IPS-11a (cell line): ENCODE results near the gene VAPB.

Experiments used
- H3K4me3 ChIP-seq: one replicate; pipeline ENCODE4 v1.5.1; 2013; ENCODE audit warnings: low read depth, low read length, control low read depth

VAPB gene

DNA sequence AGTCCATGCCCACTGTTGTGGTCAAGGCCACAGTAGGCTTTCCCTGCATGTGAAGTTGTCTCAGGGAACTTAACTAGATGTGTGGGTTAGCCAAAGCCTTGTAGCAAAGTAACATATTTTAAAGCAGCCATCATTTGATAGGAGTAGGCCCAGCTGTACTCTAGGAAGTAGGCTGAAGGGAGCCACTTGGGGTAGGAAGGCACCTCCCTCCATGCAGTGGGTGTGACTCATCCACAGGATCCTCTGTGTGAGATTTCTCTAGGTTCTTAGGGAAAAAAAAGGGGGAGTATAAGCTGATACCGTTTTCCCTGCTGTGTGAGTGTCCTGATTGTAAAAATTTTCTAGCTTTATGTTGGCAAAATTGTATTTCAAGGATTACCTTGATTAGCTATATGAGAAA, 44.7 kb downstream of the VAPB start:
- no peak overlapping the region for H3K4me3 ChIP-seq

DNA sequence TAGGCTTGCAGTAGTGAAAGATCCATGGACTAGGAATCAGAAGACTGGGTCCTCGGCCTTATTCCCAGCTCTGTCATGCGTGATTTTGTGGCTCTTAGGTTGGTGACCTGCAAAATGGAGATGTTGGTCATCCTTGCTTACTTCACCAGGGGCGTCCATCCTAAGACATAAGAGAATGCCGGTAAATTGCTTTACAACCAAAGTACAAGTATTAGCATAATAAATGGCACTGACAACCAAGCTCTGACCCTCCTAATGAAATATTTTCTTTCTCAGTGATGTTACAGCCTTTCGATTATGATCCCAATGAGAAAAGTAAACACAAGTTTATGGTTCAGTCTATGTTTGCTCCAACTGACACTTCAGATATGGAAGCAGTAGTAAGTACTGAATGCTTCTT, 45.3 kb downstream of the VAPB start:
- no peak overlapping the region for H3K4me3 ChIP-seq

DNA sequence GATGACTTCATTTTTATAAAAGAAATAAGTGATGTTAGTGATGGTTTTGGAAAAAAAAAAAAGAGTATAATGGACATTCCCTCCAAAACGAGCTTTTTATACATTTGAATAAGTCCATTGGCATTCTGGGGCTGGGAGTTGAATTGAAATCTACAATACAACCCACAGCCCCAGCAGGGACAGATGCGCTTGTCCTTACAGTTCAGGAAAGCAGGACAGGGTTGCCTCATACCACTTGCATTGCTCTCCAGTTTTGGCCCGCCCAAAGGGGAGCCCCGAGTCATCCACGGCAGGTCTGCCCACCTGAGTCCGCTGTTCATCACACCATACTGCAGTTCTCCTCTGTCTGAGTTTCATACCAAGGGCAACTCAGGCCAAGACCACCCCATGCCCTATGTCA, 46.2 kb downstream of the VAPB start:
- no peak overlapping the region for H3K4me3 ChIP-seq

DNA sequence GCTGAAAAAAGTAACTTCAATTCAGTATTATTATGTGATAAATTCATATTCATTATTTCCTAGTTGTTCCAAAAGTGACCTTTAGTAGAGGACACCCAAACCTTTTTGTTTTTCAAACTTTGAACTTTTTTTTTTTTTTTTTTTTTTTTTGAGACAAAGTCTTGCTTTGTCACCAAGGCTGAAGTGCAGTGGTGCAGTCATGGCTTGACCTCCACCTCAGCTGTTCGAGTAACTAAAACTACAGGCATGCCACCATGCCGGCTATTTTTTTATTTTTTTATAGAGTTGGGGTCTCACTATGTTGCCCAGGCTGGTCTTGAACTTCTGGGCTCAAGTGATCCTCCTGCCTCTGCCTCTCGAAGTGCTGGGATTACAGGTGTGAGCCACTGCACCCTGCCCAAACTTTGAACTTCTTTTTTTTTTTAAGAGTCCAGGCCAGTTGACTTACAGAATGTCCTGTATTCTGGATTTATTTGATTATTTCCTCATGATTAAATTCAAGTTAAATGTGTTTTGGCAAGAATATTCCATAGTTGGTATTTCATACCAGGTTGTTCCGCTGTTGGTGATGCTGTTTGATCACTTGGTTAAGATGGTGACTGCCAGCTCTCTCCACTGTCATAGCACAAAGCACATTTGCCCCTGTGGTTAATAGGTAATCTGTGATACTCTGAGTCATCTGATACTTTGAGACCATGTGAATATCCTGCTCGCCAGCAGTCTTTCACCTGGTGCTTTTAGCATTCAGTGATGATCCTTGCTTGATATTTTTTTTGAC, 48.0 kb downstream of the VAPB start:
- H3K4me3 ChIP-seq: no peak overlapping the region

DNA sequence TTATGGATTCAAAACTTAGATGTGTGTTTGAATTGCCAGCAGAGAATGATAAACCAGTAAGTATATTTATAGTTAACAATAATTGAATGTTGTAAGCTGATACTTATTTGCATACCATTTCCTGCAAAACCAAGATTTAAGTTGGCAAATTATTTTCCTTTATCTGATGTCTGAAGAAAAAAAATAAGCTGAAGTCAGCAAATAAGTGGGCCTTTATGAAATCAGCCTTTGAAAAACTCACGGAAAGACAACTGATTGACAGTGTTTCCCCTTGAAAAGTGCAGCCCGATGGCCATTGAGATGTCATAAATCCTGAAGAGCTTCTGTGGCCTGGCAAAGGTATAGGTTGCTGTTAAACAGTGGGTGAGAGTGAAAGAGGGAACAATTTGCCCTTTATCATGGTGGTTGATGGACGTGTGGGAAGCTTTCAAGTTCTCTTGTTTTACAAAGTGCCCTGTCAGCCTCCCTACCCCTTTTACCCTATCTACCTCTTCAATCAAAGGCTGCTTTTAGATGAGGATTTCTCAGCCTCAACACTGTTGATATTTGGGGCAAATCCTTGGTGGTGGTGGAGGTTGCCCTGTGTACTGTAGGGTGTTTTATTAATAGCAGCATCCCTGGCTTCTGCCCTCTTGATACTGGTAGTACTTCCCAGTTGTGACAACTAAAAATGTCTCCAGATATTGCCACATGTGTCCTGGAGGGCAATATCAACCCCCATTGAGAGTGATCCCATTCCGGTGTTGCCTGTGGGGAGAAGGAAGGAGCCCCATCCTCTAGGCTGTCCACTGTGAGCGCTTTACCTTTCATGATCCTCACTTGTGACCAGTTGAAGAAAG, 50.2 kb downstream of the VAPB start:
- H3K4me3 ChIP-seq: no peak overlapping the region

DNA sequence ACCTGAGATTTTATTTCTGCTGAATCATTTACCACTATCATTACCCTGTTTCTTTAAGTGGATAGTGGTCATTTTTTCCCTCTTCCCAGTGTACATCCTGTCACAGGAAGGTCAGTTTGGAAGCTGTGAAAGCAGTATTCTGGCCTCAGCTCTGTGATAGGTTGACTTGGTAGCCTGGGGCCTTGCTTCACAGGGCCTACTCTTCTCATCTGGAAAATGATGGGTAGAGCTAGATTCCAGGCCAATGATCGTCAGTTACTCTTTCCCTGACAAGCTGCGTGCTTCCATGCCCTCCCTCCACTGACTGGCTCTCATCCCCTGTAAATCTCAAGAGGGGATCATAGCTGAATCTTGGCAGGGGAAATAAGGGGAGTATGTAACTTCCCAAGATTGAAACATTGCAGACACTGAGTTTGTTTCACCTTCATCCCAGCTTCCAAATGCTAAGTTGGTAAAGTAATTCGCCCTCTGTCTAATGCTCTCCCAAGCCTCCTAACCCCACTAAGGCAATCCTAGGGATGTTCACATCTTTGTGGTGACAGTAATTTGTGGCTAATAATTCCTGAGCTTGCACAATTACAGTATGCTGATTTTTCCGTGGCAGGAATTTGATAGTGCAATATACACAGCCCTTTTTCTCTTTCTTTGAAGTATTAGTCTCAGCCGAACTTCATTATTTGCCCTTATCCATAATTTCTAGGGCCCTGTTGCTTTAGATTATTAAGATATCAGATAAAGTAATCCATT, 51.2 kb downstream of the VAPB start:
- H3K4me3 ChIP-seq: no peak overlapping the region

DNA sequence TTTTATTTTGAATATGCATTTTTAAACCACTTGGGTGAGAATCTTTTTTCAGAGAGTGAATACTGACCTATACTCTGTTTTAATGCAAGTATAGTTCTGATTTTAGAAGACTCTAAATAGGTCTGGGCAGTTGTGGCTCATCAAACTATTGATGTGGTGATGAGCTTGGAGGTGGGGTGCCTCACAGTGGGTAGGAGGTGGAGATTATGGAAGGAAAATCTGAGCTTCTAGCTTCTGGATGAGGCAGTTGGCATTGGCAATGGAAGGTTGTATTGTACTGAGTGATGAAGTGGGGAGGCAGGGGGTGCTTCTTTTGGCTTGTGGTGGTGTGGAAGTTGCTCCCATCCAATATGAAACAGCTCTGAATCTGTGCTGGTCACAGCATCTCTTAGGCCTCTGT, 52.7 kb downstream of the VAPB start:
- H3K4me3 ChIP-seq: no peak overlapping the region

DNA sequence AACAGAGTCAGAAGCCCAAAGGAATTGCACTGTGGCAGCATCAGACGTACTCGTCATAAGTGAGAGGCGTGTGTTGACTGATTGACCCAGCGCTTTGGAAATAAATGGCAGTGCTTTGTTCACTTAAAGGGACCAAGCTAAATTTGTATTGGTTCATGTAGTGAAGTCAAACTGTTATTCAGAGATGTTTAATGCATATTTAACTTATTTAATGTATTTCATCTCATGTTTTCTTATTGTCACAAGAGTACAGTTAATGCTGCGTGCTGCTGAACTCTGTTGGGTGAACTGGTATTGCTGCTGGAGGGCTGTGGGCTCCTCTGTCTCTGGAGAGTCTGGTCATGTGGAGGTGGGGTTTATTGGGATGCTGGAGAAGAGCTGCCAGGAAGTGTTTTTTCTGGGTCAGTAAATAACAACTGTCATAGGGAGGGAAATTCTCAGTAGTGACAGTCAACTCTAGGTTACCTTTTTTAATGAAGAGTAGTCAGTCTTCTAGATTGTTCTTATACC, 55.8 kb downstream of the VAPB start:
- no peak overlapping the region for H3K4me3 ChIP-seq

DNA sequence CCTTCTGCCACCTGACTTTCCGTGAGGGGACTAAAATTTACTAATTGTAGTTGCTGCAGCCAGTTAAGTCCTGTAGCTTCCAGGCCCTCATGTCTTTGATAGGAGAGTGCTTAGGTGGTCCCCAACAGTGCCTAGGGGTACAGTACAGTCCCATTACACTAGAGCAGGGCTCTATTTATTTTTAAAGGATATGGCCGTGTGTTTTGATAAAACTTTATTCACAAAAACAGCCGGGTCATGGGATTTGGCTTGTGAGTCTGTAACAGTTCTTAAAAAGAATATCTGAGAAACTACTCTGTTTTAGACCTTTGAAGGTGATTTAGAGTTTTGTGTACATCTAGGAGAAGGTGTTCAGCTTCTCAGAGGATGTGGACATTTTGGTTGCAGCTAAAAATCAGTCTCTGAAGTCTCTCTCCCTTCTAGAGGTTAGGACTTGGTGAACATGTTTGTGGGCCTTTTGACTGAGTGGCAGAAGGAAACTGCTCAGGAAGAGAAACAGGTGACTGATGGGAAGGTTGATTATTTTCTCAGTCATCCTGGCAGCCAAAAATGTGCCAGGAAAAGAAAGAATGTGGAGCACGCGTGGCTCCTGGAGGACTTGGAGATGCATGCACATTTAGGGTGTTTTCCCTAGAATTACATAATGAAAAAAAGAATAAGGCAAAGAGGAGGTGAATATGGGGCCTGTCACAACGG, 57.4 kb downstream of the VAPB start:
- no peak overlapping the region for H3K4me3 ChIP-seq

DNA sequence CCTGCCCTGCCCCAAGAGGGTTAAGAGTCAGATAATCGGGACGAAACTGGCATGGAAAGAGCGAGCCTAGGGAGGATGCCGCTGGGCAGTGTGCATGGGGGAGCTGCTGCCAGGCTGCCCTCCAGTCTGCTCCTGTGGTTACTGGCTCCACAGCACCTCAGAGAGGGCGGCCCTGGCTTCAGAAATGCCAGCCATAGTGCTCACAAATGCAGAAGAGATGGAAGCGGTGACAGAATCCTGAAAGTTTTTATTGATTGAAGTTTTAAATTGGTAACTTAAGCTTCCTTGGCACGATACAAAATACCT, 57.9 kb downstream of the VAPB start:
- no peak overlapping the region for H3K4me3 ChIP-seq

DNA sequence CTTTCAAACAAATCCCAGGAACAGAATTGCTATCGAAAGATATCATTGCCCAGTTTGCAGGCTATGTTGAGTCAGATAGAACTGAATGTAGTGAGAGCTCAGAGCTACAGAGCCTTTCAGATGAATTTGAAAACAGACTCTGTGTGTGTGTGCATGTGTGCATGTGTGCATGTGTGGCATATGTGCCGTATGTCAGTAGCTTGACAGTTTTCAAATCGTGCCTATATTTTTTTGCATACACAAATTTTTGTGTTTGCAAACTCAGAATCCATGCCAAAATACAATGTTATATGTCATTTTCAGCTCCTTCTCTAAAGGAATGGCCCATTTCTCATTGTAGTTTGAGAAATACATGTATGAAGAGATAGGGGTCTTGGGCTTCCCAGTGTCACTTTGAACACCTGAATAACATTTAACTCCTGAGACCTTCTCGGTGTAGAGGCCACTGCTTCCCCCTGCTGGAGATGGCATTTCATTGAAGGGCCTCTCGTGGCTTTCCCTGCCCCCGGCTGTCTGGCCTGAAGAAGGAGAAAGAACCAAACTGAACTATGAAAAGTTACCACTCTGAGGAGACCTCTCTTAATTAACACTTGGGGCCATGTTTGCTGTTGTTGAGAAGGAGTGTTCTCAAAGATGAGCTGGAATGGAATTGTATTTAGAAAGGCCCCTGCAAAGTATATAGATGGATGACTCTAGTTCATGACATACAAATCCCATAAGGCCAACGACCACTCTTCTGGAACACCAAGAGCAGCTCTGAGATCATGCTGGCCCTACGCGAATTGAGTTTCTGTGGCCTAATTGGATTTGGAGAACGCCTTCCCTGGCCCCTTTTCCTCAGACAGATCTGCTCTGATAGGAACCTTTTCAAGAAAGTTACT, 58.7 kb downstream of the VAPB start:
- no peak overlapping the region for H3K4me3 ChIP-seq

DNA sequence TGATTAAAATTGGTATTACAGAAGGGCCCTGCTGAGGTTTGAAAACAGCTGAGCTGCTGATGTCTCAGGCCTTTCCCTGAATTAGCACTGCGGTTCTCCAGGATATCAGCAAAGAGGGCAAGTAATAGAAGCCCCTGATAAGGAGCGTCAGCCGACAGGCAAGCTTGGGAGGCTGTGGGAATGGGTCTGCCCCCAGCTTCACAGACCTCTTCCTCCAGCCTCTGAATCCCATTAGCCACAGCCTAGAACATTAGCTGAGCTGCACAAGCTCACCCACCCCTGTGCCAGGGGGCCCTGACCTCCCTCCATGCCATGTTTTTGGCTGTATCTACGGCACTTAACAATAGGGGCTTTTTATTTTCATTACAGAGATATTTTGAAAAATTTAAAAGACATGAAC, 59.9 kb downstream of the VAPB start:
- H3K4me3 ChIP-seq: no peak overlapping the region

DNA sequence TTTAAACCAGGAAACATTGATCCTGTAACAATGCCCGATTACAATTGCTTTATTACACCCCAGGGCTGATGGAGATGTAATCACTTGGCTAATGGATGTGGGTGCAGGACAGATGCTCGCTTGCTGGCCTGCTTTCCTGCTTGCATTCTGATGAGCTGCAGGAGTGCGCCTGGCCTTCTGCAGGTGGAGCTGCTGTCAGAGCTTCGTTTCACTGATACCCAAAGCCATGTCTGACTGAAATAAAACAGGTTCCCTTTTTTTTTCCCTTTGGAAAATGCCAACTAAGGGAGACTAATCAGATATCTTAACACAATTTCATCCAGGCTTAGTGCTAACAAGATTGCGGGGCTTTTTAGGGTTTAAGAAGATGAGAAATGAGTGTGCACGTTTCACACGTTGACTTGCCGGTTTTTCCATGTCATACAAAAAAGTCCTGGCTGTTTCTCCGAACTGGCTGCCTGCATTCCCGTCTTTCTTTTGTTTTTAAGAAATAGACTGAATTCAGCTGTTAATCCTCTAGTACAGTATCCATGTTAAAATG, 60.7 kb downstream of the VAPB start:
- no peak overlapping the region for H3K4me3 ChIP-seq

DNA sequence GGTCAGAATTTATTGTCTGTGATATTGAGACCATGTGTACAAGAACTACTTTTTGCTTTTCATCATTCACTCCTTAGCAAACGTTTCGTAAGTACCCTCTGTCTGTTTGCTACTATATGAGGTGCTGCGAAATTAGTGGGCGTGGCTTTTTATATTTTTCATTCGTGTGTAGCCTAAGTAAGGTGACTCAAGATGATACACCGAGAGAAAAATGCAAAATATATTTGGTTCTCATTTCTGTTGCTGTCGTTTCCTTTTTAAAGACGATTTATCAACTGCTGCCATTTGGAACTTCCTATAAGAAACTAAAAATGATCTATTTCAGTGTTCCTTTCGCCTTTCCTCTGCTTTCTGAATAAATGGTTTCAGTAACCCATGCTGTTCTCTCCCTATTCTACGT, 61.2 kb downstream of the VAPB start:
- no peak overlapping the region for H3K4me3 ChIP-seq

DNA sequence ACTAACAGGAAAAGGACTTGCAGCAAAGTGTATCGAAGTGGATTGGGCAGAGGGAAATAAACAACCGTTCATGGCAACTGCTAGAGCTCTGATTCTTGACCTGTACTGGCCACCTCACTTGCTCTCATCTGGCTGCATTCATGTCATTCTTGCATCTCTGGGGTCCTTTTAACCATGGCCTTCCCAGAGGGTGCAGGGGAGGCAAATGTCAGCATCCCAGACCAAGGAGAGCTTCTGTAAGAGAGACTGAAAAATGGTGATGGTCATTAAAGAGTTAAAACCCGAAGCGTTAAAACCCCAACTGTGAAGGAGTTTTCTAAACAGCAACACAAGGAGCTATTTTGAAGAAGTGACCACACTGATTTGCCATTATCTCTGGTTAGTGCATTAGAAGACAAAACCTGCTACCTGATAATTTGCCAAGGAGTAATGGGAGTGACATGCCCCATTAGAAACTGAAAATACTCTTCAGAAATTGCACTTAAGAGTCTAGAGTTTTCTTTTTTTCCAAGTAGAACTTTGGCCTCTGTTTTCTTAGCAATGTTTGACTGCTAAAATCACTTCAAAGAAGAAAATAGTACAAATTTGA, 63.7 kb downstream of the VAPB start:
- no peak overlapping the region for H3K4me3 ChIP-seq

DNA sequence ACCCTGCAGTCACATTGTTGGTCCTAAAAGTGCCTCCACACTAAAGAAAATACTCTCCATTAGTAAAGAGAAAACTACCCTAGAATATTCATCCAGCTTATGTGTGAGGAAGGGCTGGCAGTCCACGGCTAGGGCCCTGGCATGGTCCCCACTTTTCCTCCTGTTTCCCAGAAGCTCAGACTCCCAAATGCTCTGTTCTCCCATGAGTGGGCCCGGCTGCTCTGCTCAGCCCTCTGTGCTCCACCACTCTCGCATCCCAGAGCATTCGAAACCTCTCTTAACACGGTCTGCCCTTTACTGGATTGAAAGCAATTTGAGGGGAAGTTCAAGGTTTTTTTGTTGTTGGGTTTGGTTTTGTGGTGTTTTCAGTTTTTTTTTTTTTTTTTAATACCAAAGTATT, 64.4 kb downstream of the VAPB start:
- no peak overlapping the region for H3K4me3 ChIP-seq

DNA sequence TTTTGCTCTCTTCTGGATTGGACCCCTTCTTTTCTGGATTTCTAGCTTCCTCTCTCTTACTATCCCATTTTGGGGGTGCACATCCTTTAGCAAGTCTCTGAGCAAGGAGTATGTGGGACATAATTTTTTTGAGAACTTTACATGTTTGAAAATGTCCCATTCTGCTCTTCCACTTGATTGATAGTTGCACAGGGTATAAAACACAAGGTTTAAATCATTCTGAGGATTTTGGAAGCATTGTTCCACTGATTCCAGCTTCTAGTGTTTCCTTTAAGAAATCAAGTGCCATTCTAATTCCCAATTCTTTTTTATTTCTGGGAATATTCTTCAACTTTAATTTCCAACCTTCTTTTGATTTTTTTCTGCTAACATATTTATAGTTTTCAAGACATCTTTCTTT, 65.4 kb downstream of the VAPB start:
- no peak overlapping the region for H3K4me3 ChIP-seq

DNA sequence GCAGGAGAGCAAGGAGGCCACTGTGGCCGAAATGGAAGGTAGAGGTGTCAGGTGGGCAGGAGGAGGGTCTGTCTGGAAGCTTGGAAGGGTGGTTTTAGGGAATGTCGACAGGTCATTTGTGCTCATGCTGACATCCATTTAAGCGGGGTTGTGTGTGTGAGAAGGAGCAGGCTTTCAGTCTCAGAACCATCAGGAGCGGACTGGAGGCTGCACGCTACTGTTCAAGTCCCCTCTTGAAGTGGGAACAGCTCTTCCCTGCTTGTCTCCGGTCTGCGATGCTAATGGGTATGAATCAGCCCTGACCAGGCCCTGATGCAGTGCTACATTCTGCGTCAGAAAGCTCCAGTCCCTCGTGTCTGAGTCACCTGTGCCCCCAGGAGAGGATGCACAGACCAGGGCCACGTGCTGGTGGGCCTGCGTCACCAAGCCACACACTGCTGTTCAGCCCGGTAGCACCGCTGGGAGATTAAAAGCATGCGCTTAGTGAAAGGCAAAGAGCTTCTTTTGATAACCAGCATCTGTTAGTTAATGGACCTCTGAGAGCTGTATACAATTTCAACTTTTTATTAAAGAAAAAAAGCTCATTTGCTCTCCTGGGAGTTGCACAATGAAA, 68.2 kb downstream of the VAPB start:
- no peak overlapping the region for H3K4me3 ChIP-seq
